HUES48 (cell line): Measurements from ENCODE around the gene KIF3C.
A peak's percentile ranks its signal among the peaks of the same experiment; 100 is the strongest.
"Not testable (repeated sequence)": the region's sequence is repeated elsewhere in the genome, so short reads cannot be mapped to it uniquely, and the experiment has no call there.

ENCODE experiments used
- H3K27ac ChIP-seq: one replicate; pipeline ENCODE4 v1.7.0; 2013; ENCODE audit warnings: low read depth, low read length, inconsistent platforms
- H3K27me3 ChIP-seq: 2 replicates; pipeline ENCODE4 v1.6.1; 2013; ENCODE audit warnings: mild to moderate bottlenecking, low read length; ENCODE audit not compliant: control insufficient read depth, insufficient read depth
- H3K36me3 ChIP-seq: 2 replicates; pipeline ENCODE4 v1.6.1; 2013; ENCODE audit warnings: low read length; ENCODE audit not compliant: control insufficient read depth, insufficient read depth
- H3K4me1 ChIP-seq: 2 replicates; pipeline ENCODE4 v1.6.1; 2013; ENCODE audit warnings: mild to moderate bottlenecking, low read length; ENCODE audit not compliant: control insufficient read depth, insufficient read depth
- H3K4me3 ChIP-seq: 2 replicates; pipeline ENCODE4 v1.5.1; 2013; ENCODE audit warnings: mild to moderate bottlenecking, low read depth, low read length
- H3K9ac ChIP-seq: 2 replicates; pipeline ENCODE4 v1.6.1; 2013; ENCODE audit warnings: mild to moderate bottlenecking, low read depth, low read length, moderate library complexity
- H3K9me3 ChIP-seq: 2 replicates; pipeline ENCODE4 v1.6.1; 2013; ENCODE audit warnings: low read length; ENCODE audit not compliant: control insufficient read depth, insufficient read depth

KIF3C gene

DNA sequence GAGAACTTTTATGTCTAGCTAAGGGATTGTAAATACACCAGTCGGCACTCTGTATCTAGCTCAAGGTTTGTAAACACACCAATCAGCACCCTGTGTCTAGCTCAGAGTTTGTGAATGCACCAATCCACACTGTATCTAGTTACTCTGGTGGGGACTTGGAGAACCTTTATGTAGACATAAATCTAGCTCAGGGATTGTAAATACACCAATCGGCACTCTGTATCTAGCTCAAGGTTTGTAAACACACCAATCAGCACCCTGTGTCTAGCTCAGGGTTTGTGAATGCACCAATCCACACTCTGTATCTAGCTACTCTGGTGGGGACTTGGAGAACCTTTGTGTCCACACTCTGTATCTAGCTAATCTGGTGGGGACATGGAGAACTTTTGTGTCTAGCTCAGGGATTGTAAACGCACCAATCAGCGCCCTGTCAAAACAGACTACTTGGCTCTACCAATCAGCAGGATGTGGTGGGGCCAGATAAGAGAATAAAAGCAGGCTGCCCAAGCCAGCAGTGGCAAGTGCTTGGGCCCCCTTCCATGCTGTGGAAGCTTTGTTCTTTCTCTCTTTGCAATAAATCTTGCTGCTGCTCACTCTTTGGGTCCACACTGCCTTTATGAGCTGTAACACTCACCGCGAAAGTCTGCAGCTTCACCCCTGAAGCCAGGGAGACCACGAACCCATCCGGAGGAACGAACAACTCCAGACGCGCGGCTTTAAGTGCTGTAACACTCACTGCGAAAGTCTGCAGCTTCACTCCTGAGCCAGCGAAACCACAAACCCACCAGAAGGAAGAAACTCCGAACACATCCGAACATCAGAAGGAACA, 66.1 kb downstream of the KIF3C start:
- H3K4me1 ChIP-seq, result peaks cover 12% of the 10 kb centered on the region
- H3K4me3 ChIP-seq, H3K36me3 ChIP-seq, H3K27ac ChIP-seq, H3K9ac ChIP-seq, H3K27me3 ChIP-seq, H3K9me3 ChIP-seq: not testable (repeated sequence)

DNA sequence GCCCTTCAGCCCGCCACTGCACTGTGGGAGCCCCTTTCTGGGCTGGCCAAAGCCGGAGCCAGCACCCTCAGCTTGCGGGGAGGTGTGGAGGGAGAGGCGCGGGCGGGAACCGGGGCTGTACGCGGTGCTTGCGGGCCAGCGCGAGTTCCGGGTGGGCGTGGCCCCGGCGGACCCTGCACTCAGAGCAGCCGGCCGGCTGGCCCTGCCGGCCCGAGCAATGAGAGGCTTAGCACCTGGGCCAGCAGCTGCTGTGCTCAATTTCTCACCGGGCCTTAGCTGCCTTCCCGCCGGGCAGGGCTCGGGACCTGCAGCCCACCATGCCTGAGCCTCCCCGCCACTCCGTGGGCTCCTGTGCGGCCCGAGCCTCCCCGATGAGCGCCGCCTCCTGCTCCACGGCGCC, 66.9 kb downstream of the KIF3C start:
- H3K27ac ChIP-seq, H3K27me3 ChIP-seq, H3K4me3 ChIP-seq, H3K9me3 ChIP-seq, H3K9ac ChIP-seq, H3K36me3 ChIP-seq: not testable (repeated sequence)
- peaks cover 12% of the 10 kb centered on the region for H3K4me1 ChIP-seq

DNA sequence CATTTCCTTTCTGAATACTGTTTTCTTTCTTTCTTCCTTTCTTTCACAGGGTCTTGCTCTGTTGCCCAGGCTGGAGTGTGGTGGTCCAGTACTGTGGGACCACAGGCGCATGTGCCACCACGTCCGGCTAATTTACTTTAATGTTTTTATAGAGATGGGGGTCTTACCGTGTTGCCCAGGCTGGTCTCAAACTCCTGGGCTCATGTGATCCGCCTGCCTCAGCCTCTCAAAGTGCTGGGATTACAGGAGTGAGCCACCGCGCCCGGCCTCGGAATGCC, 68.7 kb downstream of the KIF3C start:
- H3K9me3 ChIP-seq, H3K9ac ChIP-seq, H3K36me3 ChIP-seq, H3K27me3 ChIP-seq: not testable (repeated sequence)
- Histone ChIP-seq H3K4me1 (peaks cover 12% of the 10 kb centered on the region), H3K4me3 (peak overlapping the region; percentile 43), H3K27ac (peak overlapping the region; percentile 85)

DNA sequence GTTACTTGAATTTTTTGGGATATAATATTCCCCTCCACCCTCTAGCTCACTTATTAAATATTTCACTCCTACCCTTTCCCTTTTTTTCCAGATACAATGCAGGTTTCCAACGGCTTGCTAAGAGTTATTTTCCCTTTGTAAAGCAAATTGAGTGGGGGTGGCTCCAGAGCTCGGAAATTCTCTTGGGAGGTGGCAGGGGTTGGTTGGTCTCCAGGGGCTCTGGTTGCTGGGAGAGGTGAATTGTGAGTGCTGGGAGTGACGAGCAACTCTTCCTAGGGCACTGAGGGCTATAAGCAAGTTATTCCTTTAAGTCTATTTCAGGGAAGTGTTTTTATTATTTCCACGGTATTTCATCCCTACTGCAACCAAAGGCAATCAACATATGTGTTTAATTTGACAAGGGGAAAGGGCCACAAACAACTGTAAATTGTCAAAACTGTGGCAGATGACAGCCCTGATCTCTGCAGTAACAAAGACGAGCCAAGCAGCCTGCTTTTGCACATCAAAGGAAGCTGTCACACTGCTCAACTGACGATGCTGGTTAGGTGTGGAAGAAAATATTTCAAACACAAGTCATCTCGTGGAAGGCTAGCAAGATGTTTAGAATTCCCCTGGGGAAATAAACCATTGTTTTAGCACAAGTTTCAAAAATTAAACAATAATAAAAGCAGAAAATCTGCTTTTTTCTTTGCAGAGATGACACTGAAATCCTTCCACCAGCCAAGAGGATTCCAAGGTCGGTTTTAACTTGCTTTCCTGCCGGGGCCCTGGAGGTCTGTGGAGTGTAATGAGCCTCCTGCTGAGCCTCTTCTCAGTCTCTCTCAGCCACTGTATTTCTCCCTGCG, 69.2 kb downstream of the KIF3C start:
- Histone ChIP-seq H3K9ac (no peak overlapping the region), H3K27me3 (no peaks in the 10 kb centered on the region), H3K4me3 (peak overlapping the region; percentile 43), H3K27ac (peak overlapping the region; percentile 85), H3K4me1 (peaks cover 12% of the 10 kb centered on the region), H3K36me3 (no peaks in the 10 kb centered on the region), H3K9me3 (no peaks in the 10 kb centered on the region)

DNA sequence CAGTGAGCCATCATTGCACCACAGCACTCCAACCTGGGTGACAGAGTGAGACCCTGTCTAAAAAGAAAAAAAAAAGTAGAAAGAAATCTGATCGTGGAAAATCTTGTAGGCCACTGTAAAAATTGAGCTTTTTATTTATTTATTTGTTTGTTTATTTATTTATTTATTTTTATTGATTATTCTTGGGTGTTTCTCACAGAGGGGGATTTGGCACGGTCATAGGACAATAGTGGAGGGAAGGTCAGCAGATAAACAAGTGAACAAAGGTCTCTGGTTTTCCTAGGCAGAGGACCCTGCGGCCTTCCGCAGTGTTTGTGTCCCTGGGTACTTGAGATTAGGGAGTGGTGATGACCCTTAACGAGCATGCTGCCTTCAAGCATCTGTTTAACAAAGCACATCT, 72.7 kb downstream of the KIF3C start:
- not testable (repeated sequence) for H3K9me3 ChIP-seq, H3K27ac ChIP-seq, H3K9ac ChIP-seq, H3K36me3 ChIP-seq, H3K27me3 ChIP-seq, H3K4me3 ChIP-seq
- peaks cover 12% of the 10 kb centered on the region for H3K4me1 ChIP-seq

DNA sequence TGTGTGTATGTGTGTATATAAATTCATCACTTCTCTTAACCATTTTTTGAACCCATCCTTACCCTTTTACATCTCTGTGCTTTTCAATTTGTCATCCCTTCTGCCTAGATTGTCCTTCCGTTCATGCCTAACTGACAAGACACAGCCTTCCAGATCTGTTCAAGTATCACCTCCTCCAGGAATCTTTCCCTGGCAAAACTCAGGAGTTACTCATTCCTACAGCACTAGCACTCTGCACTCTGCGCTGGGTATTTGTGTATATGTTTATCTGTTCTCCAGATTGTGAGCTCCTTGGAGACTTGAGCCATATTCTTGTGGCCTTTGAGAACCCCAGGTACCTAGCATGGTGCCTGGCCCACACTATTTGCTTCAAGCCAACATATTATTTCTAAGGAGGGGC, 77.2 kb downstream of the KIF3C start:
- no peak overlapping the region for H3K27ac ChIP-seq
- H3K27me3 ChIP-seq, result no peaks in the 10 kb centered on the region
- H3K4me1 ChIP-seq, result no peaks in the 10 kb centered on the region
- H3K36me3 ChIP-seq, result no peaks in the 10 kb centered on the region
- H3K4me3 ChIP-seq, result no peak overlapping the region
- no peaks in the 10 kb centered on the region for H3K9me3 ChIP-seq
- H3K9ac ChIP-seq, result no peak overlapping the region

DNA sequence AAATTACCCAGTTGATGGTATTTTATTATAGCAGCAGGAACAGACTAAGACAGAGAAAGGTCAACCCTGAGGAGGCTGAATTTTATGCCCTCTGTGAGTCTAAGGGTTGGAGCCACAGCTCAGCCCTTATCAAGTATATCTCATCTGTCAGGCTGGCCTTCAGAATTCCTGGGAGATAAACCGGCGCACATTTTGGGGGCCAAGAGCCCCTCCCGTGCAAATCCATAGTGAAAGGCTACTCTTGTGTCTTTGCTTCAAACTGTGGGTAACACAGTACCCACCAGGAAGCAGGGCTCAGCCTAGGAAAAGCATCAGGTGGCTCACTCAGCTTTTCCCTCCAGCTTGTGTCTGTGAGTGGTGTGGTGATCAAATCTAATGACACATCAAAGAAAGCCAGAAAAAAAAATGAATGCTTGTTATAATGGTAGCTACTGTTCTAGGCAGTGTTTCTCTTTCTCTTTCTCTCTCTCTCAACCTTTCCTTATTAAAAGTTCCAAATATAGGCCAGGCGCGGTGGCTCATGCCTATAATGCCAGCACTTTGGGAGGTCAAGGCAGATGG, 79.0 kb downstream of the KIF3C start:
- no peaks in the 10 kb centered on the region for H3K4me1 ChIP-seq
- no peaks in the 10 kb centered on the region for H3K27me3 ChIP-seq
- H3K27ac ChIP-seq, result no peak overlapping the region
- H3K36me3 ChIP-seq, result no peaks in the 10 kb centered on the region
- no peaks in the 10 kb centered on the region for H3K9me3 ChIP-seq
- H3K9ac ChIP-seq, result no peak overlapping the region
- H3K4me3 ChIP-seq, result no peak overlapping the region

DNA sequence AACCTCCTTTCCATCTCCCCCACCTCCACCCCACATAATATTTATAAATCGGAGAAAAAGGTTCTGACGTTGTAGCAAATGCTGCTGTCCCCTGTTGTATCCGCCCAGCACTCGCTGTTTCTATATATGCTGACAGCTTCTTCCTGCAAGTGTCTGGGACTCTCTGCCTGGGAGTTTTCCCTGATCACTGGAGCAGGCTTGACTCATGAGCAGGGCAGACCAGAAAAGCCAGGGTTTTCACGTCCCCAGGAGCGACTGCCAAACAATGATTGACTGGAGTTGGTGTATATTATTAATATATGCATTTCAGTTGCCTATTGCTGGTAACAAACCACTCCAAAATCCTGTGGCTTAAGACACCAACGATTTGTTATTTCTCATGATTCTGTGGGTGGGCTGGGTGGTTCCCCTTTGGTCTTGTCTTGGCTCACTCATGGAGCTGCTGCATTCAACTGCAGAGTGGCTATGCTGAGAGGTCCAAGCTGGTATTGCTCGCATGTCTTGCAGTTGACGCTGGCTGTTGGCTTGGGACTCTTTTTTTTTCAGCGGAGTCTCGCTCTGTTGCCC, 82.8 kb downstream of the KIF3C start:
- H3K4me3 ChIP-seq, result no peak overlapping the region
- H3K27me3 ChIP-seq, result no peaks in the 10 kb centered on the region
- H3K27ac ChIP-seq, result no peak overlapping the region
- no peaks in the 10 kb centered on the region for H3K9me3 ChIP-seq
- H3K4me1 ChIP-seq, result no peaks in the 10 kb centered on the region
- no peaks in the 10 kb centered on the region for H3K36me3 ChIP-seq
- H3K9ac ChIP-seq, result no peak overlapping the region

DNA sequence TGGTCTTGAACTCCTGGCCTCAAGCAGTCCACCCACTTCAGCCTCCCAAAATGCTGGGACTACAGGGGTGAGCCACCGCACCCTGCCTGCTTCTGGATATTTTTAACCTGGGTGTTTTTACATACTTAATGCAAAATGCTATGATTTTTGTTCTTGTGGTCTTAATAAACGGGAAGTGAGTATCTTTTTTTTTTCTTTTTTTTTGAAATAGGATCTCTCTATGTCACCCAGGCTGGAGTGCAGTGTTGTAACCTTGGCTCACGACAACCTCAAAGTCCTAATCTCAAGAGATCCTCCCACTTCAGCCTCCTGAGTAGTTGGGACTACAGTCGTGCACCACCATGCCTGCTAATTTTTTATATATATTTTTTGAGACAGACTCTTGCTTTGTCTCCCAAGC, 84.8 kb downstream of the KIF3C start:
- H3K27me3 ChIP-seq, result no peaks in the 10 kb centered on the region
- no peak overlapping the region for H3K9ac ChIP-seq
- no peaks in the 10 kb centered on the region for H3K4me1 ChIP-seq
- H3K27ac ChIP-seq, result no peak overlapping the region
- no peaks in the 10 kb centered on the region for H3K9me3 ChIP-seq
- no peaks in the 10 kb centered on the region for H3K36me3 ChIP-seq
- H3K4me3 ChIP-seq, result no peak overlapping the region

DNA sequence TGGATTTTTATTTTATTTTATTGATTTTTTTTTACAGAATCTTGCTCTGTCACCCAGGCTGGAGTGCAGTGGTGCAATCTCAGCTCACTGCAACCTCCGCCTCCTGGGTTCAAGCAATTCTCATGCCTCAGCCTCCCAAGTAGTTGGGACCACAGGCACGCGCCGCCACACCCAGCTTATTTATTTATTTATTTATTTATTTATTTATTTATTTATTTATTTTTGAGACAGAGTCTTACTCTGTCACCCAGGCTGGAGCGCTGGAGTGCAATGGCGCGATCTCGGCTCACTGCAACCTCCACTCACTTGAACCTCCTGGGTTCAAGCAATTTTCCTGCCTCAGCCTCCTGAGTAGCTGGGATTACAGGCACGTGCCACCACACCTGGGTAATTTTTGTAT, 86.0 kb downstream of the KIF3C start:
- H3K4me3 ChIP-seq, H3K36me3 ChIP-seq, H3K4me1 ChIP-seq, H3K9me3 ChIP-seq, H3K27me3 ChIP-seq, H3K9ac ChIP-seq, H3K27ac ChIP-seq: not testable (repeated sequence)

DNA sequence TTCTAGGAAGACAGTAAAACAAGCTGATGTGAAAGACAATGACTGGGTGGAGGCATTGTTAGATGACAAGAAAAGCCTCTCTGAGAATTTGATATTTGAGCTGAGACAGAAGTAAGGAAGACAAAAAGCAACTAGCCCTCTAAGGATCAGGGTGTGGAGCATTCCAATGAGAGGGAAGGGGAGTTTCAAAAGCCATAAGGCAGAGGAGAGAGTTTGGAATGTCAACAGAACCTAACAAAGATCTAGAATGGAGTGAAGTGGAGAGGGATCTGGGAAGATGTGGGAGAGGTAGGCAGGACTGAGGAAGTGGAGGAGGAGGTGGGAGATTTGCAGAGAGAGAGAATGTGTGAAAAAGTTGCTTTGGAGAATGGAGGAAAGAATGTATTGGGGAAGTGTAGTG, 86.7 kb downstream of the KIF3C start:
- H3K9ac ChIP-seq, result no peak overlapping the region

More for the DNA sequence above, 86.7 kb downstream of the KIF3C start:
- Histone ChIP-seq H3K36me3 (no peaks in the 10 kb centered on the region), H3K27me3 (no peaks in the 10 kb centered on the region), H3K27ac (no peak overlapping the region), H3K4me3 (no peak overlapping the region), H3K9me3 (no peaks in the 10 kb centered on the region), H3K4me1 (no peaks in the 10 kb centered on the region)
